GM13977 (cell line): ENCODE results near the gene AFF1.

Source experiments
- DNase-seq: peaks from one replicate; pipeline ENCODE4 v3.0.0; 2012; ENCODE audit warnings: low spot score
- in situ Hi-C: fragments of 300-500 bp; cut with MboI; formaldehyde crosslinking; loops from one replicate; pipeline ENCODE4 v1.12.0; 2022; ENCODE audit warnings: low sequenced_read_pairs, low pct_unique_long_range_greater_than_20kb, mixed read lengths, inconsistent platforms; ENCODE audit not compliant: unreplicated experiment
- TF ChIP-seq, protein P1 (sequence below): IDR thresholded peaks from 2 replicates; pipeline ENCODE4 v1.5.1; 2012; ENCODE audit warnings: mild to moderate bottlenecking, control low read depth; ENCODE audit not compliant: insufficient read depth; ENCODE audit errors: extremely low read depth, missing control alignments

The AFF1 gene

DNA sequence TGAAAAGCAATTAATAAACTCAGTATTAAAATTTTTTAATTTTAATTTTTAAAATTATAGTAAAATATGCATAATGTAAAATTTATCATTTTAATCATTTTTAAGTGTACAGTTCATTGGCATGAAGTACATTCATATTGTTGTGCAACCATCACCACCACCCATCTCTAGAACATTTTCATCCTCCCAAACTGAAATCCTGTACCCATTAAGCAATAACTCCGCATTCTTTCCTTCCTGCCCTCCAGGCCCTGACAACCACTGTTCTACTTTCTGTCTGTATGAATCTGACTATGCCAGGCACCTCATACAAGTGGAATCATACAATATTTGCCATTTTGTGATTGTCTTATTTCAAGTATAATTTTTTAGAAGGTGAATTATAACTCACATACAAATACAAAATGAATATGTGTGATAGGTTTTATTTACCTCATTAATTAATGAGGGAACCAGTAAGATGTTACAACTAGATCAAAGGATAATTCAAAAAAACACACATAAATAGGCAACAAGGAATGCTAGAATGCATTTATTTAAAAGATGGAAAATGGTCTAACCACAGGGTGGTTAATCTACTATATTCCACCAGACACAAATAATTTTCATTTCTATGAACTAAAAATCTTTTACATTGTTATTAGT, 13.1 kb upstream of the AFF1 start:
- TF ChIP-seq, protein P1, sequence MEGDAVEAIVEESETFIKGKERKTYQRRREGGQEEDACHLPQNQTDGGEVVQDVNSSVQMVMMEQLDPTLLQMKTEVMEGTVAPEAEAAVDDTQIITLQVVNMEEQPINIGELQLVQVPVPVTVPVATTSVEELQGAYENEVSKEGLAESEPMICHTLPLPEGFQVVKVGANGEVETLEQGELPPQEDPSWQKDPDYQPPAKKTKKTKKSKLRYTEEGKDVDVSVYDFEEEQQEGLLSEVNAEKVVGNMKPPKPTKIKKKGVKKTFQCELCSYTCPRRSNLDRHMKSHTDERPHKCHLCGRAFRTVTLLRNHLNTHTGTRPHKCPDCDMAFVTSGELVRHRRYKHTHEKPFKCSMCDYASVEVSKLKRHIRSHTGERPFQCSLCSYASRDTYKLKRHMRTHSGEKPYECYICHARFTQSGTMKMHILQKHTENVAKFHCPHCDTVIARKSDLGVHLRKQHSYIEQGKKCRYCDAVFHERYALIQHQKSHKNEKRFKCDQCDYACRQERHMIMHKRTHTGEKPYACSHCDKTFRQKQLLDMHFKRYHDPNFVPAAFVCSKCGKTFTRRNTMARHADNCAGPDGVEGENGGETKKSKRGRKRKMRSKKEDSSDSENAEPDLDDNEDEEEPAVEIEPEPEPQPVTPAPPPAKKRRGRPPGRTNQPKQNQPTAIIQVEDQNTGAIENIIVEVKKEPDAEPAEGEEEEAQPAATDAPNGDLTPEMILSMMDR = no peak
- DNase-seq = no peak
- in situ Hi-C loops = loop anchor here (10.0 to 25.0 kb wide), 2 partner anchors 173 to 316 kb away; no protein-coding TSS in a partner anchor

DNA sequence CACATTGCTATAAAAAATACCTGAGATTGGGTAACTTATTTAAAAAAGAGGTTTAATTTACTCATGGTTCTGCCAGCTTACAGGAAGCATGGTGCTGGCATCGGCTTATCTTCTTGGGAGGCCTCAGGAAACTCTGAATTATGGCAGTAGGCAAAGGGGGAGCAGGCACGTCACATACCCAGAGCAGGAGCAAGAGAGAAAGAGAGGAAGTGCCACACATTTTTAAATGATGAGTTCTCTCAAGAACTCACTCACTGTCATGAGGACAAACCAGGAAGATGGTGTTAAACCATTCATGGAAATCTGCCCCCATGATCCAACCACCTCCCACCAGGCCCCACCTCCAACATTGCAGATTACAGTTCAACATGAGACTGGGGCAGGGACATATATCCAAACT, 10.0 kb upstream of the AFF1 start:
- no peak for DNase-seq
- TF ChIP-seq, protein P1 = no peak
- in situ Hi-C loops = loop anchor here (10.0 to 25.0 kb wide), 2 partner anchors 170 to 312 kb away; no protein-coding TSS in a partner anchor

DNA sequence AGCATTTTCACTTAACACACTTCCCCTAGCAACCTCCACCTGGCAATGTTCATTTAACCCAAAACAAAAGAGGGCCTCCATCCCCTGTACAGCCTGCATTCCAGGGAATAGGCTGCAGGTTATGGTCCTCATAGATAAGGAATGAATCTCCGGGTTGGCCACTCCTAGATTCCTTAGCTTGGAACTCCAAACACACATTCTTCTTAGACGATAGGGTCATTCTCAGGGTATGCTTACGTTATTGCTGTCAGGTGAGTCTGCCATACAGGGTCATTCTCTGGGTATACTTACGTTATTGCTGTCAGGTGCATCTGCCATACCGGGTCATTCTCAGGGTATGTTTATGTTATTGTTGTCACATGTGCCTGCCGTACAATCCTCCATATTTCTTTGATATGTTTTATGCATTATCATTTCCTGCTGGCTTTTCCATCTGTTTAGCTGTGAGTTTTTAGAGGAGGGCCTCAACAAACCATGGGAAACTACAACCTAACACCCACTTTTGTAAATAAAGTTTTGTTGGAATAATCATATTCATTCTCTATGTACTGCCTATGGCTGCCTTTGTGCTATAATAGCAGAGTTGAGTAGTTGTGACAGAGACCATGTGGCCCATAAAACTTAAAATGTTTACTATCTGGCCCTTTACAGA, 8.2 kb upstream of the AFF1 start:
- no peak for DNase-seq
- in situ Hi-C loops = loop anchor here (10.0 kb wide), 1 partner anchor 168 kb away; no protein-coding TSS in a partner anchor
- TF ChIP-seq, protein P1 = no peak

DNA sequence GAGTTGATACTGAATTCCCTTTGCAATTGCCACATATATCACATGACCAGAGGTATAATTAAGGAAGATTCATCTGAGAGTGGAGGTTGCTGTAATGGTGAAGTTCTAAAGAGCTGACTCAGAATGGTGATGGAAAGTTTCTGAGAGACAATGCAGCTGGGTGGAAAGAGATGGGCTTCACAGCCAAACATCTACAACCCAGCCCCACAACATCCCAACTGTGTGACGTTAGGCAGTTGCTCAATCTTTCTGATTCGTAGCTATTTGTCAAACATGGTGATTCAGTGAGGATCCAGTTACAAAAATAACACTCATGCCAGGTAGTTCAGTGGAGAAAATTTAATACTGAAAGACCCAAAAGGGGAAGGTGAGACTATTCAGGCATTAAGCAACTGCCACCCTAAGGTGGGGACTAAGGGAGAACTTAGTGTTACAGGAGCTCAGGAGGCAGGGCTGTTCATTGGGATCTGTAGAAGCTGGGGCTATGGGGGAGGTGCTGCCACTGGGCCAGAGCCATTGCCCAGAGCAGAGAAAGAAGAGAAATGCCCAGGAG, 6.9 kb upstream of the AFF1 start:
- in situ Hi-C loops = loop anchor here (10.0 kb wide), 1 partner anchor 167 kb away; no protein-coding TSS in a partner anchor
- DNase-seq = no peak
- TF ChIP-seq, protein P1 = no peak

DNA sequence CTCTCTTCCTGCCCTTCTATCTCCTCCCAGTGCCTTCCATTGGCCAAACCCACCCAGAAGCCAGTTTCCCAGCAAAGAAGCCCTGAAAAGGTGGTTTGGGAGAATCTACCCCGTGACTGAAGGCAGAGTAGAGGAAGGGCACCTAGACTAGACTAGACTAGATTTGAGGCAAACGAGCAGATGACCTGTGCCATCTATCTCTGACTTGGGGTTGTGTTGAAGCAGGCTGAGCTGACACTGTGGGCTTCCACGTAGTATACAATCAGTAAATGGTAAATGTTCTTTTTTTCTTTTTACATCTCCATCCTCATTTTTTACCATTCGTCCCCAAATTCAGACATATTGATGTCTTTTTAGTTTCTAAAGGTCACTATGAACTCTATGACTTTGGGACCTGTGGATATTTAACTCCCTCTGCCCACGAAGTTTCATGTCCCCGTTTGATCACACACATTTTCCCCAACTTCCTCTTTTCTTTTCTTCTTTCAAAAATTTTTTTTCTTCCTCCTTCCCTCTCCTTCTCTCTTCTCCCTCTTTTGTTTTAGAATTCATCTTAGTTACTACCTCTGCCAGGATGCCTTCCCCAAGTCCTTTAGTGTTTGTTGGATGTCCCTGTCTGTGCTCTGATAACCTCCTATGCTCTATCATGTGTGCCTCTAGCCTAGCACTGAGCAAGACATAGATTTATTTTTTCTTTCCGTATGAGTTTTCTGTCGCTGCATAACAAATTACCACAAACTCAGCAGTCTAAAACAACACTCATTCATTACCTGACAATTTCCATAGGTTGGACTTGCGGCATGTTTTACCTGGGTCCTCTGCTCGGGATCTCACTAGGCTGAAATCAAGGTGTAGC, 6.2 kb upstream of the AFF1 start:
- TF ChIP-seq, protein P1 = no peak
- DNase-seq = no peak

DNA sequence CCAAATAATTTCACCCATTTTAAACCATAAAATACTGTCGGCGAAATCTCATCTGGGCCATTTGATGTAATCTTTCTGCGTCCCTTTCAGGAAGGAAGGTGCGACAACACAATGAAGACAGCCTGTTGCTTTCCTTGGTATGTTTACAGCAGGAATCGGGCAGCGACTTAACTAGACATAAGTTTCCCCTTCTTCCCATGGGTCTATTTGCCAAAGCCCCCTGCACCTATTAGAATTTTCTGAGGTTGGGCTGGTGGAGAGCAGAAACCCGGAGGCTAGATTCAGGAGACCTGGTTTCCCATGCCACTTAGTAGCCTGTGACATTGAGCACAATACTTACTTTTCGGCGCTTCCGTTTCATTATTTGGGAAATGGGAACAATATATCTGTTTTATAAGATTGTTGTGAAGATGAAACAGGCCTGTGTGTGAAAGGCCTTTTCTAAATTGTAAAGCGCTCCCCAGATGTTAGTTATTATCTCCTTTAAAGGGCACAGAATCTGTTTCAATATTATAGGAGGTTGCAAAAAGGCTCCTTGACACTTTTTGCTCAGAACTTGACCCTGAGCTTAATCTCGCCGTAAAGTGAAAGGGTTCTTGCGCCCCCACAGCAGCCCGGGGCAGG, 552 bp upstream of the AFF1 start:
- TF ChIP-seq, protein P1 = no peak
- DNase-seq = no peak
- in situ Hi-C loops = no loop called here

More for the DNA sequence above, 6.2 kb upstream of the AFF1 start:
- in situ Hi-C loops = loop anchor here (10.0 kb wide), 1 partner anchor 166 kb away; no protein-coding TSS in a partner anchor
